NCI-H510A (cell line): ENCODE measurements around the gene TNRC6B.
"Not testable (repeated sequence)": the region's sequence is repeated elsewhere in the genome, so short reads cannot be mapped to it uniquely, and the experiment has no call there.

Experiments
- DNase-seq: peaks from one replicate; lab custom pipeline; 2025; lab: John Stamatoyannopoulos, UW

TNRC6B gene

DNA sequence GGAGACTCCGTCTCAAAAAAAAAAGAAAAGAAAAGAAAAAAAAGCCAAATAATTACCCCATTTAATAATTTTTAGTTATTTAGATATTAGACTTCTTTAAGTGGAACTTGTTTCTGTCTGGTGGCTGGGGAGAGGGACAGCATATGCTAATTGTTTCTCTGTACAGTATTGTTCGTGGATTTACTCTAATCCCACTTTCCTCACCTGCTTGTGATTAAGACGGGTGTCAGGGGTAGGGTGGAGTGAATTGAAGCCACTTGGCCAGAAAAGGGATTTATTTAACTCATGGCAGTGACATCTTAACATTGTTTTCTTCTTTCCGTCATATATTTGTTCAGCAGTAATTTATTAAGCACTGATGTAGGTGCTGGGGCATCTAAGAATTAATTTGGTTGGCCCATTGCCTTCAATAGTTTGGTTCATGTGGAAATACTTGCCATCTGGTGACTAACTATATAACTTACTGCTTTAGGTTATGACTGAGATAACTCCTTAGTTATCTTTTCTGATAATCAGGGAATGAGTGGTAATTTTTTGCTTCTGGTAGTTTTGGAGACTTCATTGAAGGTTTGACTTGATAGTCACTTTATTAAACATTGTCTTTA lies 4.6 kb downstream of the TNRC6B start:
- DNase-seq = no peak

DNA sequence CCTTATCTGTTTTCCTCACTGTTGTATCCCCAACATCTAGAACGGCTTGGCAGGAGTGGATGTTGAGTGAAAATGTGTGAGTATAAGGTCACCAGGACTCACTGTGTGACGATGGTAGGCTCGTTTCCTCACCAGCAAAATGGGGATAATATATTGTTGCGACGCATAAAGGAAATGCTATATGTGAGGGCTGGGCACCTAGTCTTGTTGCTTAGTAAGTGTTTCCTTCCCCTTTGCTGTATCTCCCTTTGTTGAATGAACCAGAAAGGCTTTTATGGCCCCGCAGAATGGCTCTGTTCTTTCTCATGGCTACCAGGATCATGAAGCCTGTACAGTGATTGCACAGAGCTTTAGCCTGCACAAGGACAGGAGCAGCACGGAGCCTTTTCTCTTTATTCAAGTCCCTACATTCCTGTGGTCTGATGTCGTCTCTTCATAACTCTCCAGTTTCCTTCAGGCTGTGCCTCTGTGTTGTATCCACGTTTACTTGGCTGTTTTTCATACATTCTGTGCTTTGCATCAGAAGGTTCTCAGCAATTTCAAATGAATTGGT lies 5.4 kb downstream of the TNRC6B start:
- no peak for DNase-seq

DNA sequence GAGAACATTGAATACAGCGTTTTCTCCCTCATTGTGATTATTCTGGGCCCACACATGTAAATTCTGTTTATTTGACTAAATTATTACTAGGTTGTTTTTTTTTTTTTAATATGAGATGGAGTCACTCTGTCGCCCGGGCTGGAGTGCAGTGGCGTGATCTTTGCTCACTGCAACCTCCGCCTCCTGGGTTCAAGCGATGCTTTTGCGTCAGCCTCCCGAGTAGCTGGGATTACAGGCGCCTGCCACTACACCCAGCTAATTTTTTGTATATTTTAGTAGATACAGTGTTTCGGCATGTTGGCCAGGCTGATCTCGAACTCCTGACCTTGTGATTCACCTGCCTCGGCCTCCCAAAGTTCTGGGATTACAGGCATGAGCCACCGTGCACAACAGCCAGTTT lies 5.9 kb downstream of the TNRC6B start:
- not testable (repeated sequence) for DNase-seq

DNA sequence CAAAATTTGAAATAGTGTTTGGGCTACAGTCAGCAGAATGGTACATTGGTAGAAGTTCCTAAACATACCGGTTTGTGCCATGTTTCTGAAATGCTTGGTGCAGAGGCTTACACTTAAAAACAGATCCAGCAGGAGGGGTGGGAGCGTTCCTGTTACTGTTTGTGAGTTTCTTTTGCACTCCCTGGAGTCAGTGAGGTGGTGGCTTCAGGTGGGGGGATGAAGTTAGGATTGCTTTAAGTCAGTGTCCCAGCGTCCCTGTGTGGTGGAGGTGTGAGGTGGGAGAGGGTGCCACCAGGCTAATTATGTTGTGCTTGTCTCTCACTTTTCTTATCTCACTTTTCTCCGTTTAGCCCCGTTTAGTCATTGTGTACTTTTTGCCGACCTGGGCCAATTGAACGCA lies 9.7 kb downstream of the TNRC6B start:
- no peak for DNase-seq

DNA sequence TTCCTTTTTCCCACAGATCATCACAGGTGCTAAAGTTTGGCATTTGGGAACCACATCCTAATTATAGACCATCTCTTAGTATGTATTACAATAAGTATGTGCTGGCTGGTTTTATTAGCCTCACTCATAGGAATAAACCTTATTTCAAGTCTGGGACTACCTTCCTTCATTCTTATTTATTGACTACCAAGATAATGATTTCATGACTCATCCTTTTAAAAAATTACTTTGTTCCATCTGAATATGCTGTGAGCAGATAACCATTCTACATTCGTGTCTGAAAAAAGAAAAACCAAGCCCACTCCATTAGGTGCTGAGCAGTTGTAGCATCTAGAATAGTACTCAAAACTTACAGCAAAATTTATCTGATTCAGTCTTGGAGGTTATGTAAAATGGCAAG lies 12.3 kb downstream of the TNRC6B start:
- no peak for DNase-seq

DNA sequence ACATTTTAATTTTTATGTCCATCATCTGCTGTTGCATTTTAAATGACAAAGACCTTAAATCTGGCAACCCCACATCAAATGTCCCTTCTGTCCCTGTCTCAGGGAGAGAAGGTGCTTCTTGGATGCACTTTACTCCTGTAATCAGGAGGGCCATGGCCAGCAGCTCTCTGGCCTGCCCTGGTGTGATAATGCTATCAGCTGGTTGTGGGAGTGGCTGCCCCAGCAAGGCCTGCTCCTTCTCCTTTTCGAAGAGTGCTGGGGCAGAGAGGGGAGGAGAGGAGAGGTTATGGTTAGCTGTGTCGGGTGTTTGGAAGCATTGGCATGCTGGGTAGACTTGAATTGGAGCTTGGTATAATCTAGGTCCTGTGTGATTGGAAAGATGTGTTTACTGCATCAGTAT lies 12.8 kb downstream of the TNRC6B start:
- DNase-seq = no peak

DNA sequence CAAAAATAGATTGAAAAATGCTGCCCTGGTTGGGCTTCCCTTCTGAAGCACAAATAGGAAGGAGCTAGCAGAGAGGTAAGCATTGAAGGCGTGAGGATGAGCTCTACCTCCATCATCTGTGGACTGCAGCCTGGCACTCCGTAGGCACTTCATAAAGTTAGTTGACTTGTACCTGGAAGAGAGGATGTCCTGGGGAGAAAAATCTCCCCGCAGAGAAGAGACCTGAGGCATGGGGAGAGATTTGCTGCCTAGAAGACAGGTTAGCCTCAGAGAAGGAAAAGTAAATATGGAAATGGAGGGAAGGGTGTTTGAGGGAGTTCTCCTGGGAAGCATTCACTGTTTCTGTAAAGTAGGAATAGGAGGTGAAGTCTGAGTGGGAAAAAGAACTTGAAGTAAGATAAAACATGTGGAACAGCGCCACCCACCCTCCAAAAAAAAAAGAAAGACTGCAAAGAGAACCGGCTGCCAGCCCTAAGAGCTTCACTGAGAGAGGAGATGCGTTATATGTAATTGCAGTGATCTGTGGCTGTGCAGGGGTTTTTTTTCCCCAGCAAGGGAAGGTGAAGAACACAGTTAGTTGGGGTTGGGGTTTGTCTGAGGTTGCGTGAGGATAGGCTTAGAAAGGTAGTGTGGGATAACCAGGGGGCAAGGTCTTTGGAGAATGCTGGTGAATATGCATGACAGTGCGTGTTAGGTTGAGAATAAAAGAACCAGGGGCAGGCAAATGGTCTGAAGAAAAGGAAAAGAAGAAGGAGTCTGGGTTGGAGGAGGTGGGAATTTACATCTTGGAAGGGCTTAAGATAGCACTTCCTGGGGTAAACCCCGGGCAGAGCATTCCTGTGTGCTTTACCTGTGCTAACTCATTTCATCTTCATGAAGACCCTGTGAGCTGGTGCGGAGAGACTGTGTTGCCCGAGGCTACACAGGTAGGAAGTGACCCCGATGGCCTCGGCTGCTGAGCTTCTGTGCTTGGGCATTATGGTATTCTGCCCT lies 16.0 kb downstream of the TNRC6B start:
- no peak for DNase-seq

DNA sequence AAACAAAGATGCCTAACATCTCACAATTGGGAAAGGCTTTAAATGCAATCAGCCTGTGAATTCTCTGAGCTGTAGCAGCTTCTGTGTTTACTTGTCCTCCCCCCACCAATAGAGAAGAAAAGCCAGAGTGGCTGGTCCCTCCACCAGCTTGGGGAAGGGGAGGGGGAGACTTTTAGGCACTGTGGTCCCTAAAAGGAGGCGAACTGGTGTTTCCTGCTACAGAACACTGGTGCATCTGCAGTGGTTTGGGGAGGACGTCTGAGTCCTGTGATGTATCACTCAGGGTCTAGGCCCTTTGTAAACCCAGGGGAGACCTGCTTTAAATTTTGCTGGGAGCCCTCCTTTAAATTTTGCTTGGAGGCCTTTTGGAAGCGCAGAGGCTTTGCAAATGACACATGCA lies 16.9 kb downstream of the TNRC6B start:
- DNase-seq = no peak

DNA sequence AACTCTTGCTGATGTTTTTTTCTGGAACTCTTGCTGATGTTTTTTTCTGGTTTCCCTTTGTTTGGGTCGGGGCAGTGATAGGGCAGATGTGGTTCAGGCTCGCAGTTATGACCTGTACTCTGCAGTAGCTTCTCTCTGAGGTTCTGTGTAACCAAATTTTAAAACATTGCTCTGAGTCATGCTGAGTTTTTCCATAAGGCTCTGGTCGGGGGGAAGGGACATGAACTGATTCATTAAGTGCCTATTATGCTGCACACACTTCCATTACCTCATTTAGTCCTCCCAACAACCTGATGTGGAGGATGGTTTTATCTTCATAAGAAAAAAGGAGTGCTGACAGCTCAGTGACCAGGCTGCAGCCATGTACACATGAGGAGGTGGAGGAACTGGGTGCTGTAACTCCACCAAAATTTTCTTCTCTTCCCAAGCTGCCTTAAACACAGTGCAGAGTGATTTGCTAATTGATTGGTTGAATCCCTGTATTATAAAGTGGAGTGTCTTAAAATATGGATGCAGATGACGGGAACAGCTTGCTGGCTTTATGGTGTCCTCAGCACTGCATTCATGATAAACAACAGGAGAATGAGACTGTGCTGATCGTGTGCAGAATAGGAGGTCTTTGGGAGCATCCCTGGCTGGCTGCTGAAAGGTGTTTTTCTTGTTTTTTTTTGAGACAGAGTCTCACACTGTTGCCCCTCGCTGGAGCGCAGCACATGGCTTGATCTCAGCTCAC lies 19.1 kb downstream of the TNRC6B start:
- DNase-seq = no peak

DNA sequence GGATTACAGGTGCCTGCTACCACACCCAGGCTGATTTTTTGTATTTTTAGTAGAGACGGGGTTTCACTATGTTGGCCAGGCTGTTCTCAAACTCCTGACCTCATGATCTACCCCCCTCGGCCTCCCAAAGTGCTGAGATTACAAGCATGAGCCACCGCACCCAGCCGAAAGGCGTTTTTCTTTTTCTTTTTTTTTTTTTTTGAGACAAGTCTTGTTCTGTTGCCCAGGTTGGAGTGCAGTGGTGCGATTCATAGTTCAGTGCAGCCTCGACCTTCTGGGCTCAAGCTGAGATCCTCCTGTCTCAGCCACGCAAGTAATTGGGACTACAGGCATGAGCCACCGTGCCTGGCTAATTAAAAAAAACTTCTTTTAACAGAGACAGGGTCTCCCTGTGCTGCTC lies 19.7 kb downstream of the TNRC6B start:
- not testable (repeated sequence) for DNase-seq

DNA sequence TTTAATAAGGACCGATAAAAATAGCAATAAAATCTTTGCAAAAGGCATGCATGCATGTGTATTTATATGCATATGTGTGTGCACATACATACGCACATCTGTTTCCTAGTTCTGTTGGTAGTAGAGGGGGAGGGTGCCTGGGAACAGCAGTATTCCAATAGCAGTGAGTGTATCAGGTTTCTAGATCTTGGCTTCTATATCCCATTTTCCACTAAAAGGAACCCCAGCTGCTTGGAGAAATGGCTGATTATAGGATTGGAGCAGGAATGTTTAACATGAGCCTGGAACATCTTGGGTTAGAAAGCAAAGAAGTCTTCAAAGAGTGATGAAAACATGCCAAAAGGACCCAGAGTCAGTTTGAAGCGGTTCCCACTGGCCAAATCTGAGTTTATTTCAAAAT lies 21.0 kb downstream of the TNRC6B start:
- no peak for DNase-seq

DNA sequence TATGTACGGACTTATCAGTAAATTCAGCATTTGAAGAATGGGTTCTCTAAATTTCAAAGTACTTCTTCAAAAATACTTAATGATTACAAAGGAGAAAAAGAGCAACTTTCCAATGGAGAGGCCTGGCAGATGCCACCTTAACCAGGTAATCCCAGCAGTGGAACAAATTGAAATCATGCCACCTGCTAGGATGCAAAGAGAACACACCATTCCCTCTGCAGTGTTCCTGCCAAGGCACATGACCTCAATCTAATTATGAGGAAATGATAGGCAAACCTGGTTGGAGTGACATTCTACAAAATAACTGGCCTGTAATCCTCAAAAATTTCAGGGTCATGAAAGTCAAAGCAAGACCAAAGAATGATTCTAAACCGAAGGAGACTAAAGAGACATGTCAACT lies 21.5 kb downstream of the TNRC6B start:
- DNase-seq = no peak

DNA sequence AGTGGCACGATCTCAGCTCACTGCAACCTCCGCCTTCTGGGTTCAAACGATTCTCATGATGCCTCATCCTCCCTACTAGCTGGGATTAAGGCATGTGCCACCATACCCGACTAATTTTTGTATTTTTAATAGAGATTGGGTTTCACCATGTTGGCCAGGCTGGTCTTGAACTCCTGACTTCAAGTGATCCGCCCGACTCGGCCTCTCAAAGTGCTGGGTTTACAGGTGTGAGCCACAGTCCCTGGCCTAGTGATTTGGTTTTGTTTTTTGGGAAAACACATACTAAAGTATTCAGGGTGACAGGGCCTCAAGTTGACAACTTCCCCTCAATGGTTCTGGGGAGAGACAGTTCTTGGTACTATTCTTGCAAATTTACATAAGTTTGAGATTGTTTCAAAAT lies 22.1 kb downstream of the TNRC6B start:
- no peak for DNase-seq

DNA sequence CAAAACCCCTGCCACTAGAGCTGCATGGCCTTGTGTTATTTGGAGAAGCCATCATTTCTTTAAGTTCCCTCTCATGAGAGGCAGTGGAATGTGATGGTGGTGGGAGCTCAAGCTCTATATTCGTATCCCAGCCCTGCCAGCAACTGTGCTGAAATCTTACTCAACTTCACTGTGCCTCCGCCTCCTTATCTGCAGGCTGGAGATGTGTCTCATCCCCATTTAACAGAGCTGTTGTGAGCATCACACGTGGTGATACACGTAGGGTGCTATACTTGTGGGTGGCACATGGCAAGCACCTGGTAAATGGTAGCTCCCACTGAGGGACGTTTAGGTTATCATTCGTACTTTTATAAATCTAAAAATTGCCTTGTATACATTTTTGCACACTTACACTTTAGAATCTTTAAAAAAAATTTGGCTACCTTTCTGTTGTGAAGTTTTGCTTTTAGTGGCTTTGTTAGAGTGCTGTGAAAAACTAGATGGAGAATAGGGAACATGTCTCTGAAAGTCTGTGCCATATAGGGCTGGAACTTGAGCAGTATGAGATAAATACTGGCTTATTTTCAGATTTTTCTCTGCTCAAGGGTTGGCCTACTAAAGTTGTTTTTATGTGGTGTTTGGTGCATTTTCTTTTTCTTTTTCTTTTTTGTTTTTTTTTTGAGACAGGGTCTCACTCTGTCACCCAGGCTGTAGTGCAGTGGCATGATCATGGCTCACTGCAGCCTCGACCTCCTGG lies 23.2 kb downstream of the TNRC6B start:
- DNase-seq = no peak

DNA sequence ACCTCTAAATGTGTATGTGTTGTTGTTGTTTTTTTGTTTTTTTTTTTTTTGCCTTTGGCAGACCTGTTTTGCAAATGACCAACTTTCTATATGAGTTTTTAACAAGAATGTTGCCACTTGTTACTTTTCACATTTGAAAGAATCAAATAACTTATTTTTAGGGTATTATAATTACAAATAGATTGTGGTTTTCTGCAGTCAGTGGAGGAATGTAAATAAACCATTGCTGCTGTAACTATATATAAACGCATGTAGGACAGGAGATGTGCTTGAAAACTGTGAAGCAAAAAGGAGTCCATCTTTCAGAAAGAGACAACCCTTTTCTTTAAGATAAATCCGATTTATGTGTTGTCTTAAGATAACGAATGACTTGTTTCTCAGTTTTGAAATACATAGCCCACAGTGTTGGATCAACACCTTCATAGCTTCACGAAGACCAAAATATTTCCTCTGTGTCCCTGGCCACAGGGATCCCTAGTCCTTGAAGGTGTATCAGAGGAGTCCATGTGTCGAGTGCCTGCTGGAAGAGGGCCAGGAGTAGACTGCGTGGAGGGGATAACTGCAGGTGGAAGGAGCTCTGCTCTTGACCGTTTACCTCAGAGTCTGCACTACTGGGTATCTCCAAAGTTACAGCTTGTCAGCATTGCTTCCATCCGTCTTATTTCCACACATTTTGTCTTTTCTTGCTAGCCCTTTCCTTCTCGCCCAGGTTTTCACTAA lies 24.7 kb downstream of the TNRC6B start:
- DNase-seq = no peak

DNA sequence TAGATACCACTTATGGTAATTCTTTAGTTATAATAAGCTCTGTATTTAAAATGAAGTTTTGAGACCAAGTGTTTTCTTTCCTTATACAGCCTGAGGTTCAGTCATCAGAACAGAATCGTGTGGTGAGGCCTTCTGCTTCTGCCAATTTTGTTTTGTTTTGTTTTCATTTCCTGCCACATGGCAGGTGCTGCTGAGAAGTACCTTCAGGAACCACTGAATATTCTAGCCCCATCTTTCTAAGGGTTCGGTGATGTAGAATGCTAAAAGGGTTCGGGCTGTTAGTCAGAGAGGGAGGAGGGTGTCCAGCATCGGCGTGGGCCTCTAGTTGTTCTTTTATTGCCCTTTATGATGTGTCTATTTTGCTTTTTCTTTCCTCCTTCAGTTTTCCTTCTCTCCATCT lies 25.8 kb downstream of the TNRC6B start:
- no peak for DNase-seq

DNA sequence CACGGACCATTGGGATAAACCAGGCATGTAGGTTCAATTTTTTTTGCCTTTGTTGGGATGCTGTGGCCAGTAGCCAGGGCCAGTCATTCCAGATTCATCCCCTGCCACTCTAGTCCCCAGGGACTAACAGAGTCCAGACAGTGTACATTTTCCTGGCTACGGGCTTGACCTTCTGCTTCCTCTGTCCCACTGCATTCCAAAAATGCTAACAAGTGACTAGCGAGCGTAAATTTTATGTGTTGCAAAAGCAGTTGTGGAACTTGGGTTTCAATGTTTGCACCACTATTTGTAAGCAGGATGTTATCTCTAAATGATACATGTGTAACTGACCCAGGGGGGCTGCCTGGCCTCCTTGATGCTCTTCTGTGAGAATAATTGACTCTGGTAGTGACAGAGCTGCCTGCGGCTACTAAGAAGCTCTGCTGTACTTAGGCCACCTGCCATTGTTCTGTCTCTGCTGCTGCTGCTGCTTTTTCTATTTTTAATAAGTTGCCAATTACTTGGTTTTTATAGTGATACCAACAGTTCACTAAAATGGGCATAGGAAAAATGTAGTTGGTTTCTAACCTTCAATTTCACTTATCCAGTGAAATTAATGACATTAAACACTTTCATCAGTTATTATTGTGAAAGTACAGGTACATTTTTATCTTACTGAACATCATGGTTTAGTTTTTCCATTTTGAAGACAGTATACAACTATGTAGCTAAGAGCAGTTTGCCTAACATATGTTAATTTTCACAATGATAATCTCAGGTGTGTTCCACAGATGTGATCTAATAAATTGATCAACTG lies 26.8 kb downstream of the TNRC6B start:
- DNase-seq = no peak

DNA sequence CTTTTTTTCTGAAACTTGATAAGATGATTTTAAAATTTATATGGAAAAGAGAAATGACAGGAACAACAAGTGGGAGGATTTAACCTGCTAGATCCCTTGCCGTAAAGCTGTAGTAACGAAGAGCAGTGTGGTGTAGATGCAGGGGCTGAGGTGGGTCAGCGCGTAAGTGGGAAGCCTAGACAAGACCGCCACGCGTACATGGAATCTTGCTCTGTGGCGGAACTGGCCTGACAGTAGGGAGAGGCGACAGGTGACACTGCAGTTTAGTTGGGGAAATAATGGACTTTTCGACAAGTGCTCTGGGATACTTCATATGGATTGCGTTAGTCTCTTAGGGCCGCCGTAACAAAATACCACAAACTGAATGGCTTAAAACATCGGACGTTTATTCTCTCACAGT lies 28.8 kb downstream of the TNRC6B start:
- DNase-seq = no peak

DNA sequence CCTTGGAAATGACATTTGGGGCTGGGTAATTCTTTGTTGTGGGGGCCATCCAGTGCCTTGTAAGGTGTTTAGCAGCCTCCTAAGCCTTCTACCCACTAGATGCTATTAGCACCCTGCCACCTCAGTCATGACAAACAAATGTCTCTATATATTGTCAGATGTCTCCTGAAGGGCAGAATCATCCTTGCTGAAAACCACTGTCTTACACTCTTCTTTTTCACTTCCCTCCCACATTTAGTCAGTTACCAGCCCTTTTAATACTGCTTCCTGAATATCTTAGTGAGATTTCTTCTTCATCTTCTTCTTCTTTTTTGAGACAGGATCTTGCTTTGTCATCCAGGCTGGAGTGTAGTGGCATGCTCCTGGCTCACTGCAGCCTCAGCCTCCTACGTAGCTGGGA lies 33.1 kb downstream of the TNRC6B start:
- DNase-seq = no peak

DNA sequence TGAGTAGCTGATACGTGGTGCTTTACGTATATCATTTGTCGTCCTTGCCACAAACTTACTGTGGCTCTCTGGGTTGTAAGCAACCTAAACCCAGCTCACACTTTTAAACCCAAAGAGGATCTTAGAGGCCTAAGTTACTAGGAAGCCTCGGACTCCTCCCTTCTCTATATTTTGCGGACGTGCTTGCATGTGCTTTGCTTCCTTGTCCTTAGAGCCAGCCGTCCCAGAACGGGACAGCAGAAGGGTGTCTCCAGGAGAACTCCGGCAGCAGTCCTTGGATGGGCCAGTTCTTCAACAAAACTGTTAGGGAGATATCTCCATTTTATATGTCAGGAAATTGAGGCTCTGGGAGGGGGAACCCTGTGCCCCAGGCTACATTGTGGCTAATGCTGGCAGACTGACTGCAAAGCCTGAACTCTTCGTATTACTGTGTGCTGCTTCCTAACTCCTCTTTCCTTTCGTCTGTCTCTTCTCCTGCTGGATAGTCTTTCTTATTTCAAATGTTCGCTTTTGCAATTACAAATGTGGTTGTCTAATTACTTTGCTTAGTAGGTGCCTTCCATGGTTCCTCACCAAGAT lies 33.8 kb downstream of the TNRC6B start:
- DNase-seq = no peak
